ENCODE results near the gene PYDC1. TPM values are rescaled to one million over a fixed set of nuclear protein-coding genes. Genes with fewer than 3 reads are reported as not detected.
"Not testable (repeated sequence)": the region's sequence is repeated elsewhere in the genome, so short reads cannot be mapped to it uniquely, and the experiment has no call there.

PYDC1 gene
- total and polyA plus RNA-seq, 7 experiments from 2014 or later, result not detected

DNA sequence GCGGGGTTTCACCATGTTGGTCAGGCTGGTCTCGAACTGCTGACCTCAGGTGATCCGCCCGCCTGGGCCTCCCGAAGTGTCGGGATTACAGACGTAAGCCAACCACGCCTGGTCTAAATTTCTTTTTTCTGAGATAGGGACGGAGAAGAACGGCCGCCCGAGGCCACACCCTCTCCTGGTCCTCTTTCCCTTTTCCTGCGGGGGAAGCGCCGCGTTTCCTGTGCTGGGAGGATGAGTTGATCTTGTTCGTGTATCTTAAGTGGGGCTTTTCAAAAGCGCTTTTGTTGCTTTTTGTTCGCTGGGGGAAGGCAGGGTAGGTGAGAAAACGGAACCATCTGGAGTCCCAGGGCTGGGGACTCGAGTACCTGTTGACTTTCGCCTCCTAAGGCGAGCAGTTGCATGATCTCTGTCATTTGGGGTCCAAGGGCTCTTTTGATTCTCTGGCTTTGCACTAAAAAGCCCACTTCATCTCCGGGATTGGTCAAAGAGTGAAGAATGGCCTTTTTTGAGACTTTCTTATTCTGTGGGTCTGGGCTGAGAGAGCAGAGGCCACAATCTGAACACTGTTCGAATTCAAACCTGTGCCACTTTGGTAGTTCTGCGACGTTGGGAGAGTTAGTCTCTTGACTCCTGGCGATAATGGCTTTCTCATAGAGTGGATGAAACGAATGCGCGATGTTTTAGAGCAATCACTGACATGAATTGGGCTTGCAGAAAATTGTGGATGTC is 35.7 kb downstream of the PYDC1 start:
- H3K4me3 ChIP-seq (ENCODE audit: low read length), result peak overlapping the region; percentile 76
- ATAC-seq, result no peak
- ChIA-PET POLR2A (interaction anchor here (0.6 to 6.3 kb wide), 23 partner anchors 8 to 688 kb away, joined by 3 to 183 read pairs (median 6); partner anchors contain the start of genes BCKDK, FBXL19, KAT8 and PRR14), CTCF (interaction anchor here (0.8 to 4.3 kb wide), 2 partner anchors 38 to 107 kb away, joined by 3 to 27 read pairs; partner anchors contain the start of genes ZNF646 and ZNF668)
- Mint-ChIP-seq H3K4me3 (peak overlapping the region; percentile 92 to 99 (median 96)), H3K9me3 (peaks cover 0 to 17% (median 0%) of the 10 kb centered on the region in 11 donors), H3K27me3 (peaks cover 0 to 3% (median 0%) of the 10 kb centered on the region in 5 donors), H3K4me1 (peaks cover 61 to 84% (median 70%) of the 10 kb centered on the region in 7 donors), H3K27ac (peak overlapping the region; percentile 96 to 100 (median 99)), H3K36me3 (peaks cover 21 to 54% (median 47%) of the 10 kb centered on the region in 5 donors)
- peaks cover 65 to 67% of the 10 kb centered on the region in 2 donors for H3K4me1 ChIP-seq (ENCODE audit: control insufficient read depth in 2 of 2, insufficient read depth in 2 of 2, low read length in 2 of 2)
- no peaks in the 10 kb centered on the region for H3K9me3 ChIP-seq (ENCODE audit: control insufficient read depth in 2 of 3, low read length in 3 of 3)
- intact Hi-C loops (cut with micrococcal nuclease), result loop anchor here (2.0 to 10.0 kb wide), 5 partner anchors 86 to 688 kb away; partner anchors contain the start of genes FBRS (in 1 of the 2), SRCAP (in 1 of the 2) and VKORC1 (in 1 of the 2)
- peak in 1 of 9 donors; percentile 54 for DNase-seq
- no peaks in the 10 kb centered on the region for H3K27me3 ChIP-seq (ENCODE audit: control insufficient read depth in 2 of 2, insufficient read depth in 2 of 2, low read length in 2 of 2)
- H3K36me3 ChIP-seq (ENCODE audit: control insufficient read depth in 2 of 3, insufficient read depth in 3 of 3, low read length in 3 of 3), result peaks cover 23 to 54% (median 29%) of the 10 kb centered on the region in 3 experiments
- H3K27ac ChIP-seq (ENCODE audit: low read depth, low read length), result peak overlapping the region; percentile 90

DNA sequence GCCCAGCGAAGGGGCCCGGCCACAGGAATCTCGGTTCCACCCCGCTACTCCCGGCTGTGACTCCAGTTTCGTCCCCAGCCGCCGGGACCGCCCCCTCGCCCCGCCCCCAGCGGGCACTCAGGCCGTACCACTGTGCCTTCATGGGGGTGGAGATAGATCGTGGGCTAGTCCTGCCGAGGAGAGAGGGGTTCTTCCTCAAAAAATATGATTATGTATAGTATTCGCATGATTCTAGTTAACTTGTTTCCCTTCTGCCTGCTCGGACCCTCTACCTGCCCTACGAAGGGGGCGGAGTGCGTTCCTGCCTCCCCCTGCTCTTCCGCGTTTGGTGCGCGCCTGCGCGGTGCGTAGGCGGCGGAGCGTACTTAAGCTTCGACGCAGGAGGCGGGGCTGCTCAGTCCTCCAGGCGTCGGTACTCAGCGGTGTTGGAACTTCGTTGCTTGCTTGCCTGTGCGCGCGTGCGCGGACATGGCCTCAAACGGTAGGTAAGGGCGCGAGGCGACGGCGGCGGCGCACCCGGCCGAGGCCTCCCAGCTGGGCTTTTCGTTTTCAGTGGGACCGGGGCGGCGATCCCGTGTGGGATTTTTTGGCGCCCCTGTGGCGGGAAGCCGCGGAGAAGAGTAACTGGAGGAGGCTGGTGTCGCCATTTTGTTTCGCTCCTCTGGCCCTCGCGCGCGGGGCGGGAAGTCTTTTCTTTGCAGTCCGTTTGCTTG is 37.0 kb downstream of the PYDC1 start, which contains the start of gene FUS:
Gene FUS (plus strand): TSS at position 393 of the 713 bp plus-strand sequence. CDS start 76 bp downstream, at position 469.
- peaks cover 56% of the 10 kb centered on the region in 2 donors for H3K4me1 ChIP-seq (ENCODE audit: control insufficient read depth in 2 of 2, insufficient read depth in 2 of 2, low read length in 2 of 2)
- intact Hi-C loops (cut with micrococcal nuclease), result loop anchor here (1.0 to 10.0 kb wide), 15 partner anchors 21 to 689 kb away; partner anchors contain the start of genes ARMC5 (in 2 of the 2), KAT8 (in 2 of the 2), STX4 (in 2 of the 2) and ZNF646 (in 2 of the 2)
- DNase-seq, result peak; percentile 88 to 97 (median 95)
- Mint-ChIP-seq H3K27ac (peak within 1 kb of the TSS; percentile 96 to 100 (median 99)), H3K9me3 (peaks cover 0 to 17% (median 0%) of the 10 kb centered on the region in 11 donors), H3K36me3 (peaks cover 14 to 42% (median 33%) of the 10 kb centered on the region in 5 donors), H3K4me3 (peak within 1 kb of the TSS; percentile 92 to 99 (median 96)), H3K4me1 (peaks cover 49 to 72% (median 56%) of the 10 kb centered on the region in 7 donors), H3K27me3 (peaks cover 0 to 3% (median 0%) of the 10 kb centered on the region in 5 donors)
- POLR2A ChIA-PET, result interaction anchor here (0.5 to 6.3 kb wide), 46 partner anchors 9 to 1112 kb away, joined by 3 to 183 read pairs (median 6); partner anchors contain the start of genes ARMC5, BCKDK, FBRS and KAT8
- peak within 1 kb of the TSS; percentile 76 for H3K4me3 ChIP-seq (ENCODE audit: low read length)
- H3K9me3 ChIP-seq (ENCODE audit: control insufficient read depth in 2 of 3, low read length in 3 of 3), result no peaks in the 10 kb centered on the region
- H3K27ac ChIP-seq (ENCODE audit: low read depth, low read length), result peak within 1 kb of the TSS; percentile 90
- CTCF ChIA-PET, result interaction anchor here (0.8 to 4.3 kb wide), 3 partner anchors 18 to 106 kb away, joined by 3 to 27 read pairs (median 3); partner anchors contain the start of genes ZNF646 and ZNF668
- peaks cover 10 to 40% (median 15%) of the 10 kb centered on the region in 3 experiments for H3K36me3 ChIP-seq (ENCODE audit: control insufficient read depth in 2 of 3, insufficient read depth in 3 of 3, low read length in 3 of 3)
- H3K27me3 ChIP-seq (ENCODE audit: control insufficient read depth in 2 of 2, insufficient read depth in 2 of 2, low read length in 2 of 2), result no peaks in the 10 kb centered on the region
- peak; percentile 87 for ATAC-seq

GRCh38 chr16:31179219-31179746 is 37.7 kb downstream of the PYDC1 start:
- peak overlapping the region; percentile 90 for H3K27ac ChIP-seq (ENCODE audit: low read depth, low read length)
- H3K27me3 ChIP-seq (ENCODE audit: control insufficient read depth in 2 of 2, insufficient read depth in 2 of 2, low read length in 2 of 2), result no peaks in the 10 kb centered on the region
- ATAC-seq (no peak), DNase-seq (no peak)
- ChIA-PET POLR2A (interaction anchor here (0.5 to 6.3 kb wide), 43 partner anchors 8 to 1111 kb away, joined by 3 to 183 read pairs (median 6); partner anchors contain the start of genes ARMC5, BCKDK, FBRS and KAT8), CTCF (interaction anchor here (1.3 to 4.3 kb wide), 2 partner anchors 19 to 36 kb away, joined by 3 to 27 read pairs; no protein-coding TSS in a partner anchor)
- peaks cover 43 to 67% (median 52%) of the 10 kb centered on the region in 7 donors for H3K4me1 Mint-ChIP-seq
- peaks cover 0 to 3% (median 0%) of the 10 kb centered on the region in 5 donors for H3K27me3 Mint-ChIP-seq
- intact Hi-C loops (cut with micrococcal nuclease), result loop anchor here (1.0 to 5.0 kb wide), 4 partner anchors 20 to 688 kb away; partner anchors contain the start of gene STX4 (in 1 of the 2)
- no peaks in the 10 kb centered on the region for H3K9me3 ChIP-seq (ENCODE audit: control insufficient read depth in 2 of 3, low read length in 3 of 3)
- H3K4me3 ChIP-seq (ENCODE audit: low read length), result peak overlapping the region; percentile 76
- peaks cover 14 to 38% (median 29%) of the 10 kb centered on the region in 5 donors for H3K36me3 Mint-ChIP-seq
- H3K36me3 ChIP-seq (ENCODE audit: control insufficient read depth in 2 of 3, insufficient read depth in 3 of 3, low read length in 3 of 3), result peaks cover 10 to 35% (median 15%) of the 10 kb centered on the region in 3 experiments
- peak overlapping the region; percentile 92 to 99 (median 96) for H3K4me3 Mint-ChIP-seq
- peaks cover 53 to 56% of the 10 kb centered on the region in 2 donors for H3K4me1 ChIP-seq (ENCODE audit: control insufficient read depth in 2 of 2, insufficient read depth in 2 of 2, low read length in 2 of 2)
- H3K9me3 Mint-ChIP-seq, result peaks cover 0 to 14% (median 0%) of the 10 kb centered on the region in 11 donors
- peak overlapping the region; percentile 88 to 100 (median 99) for H3K27ac Mint-ChIP-seq

- peak overlapping the region; percentile 76 to 99 (median 90) for H3K4me3 Mint-ChIP-seq
- H3K27me3 Mint-ChIP-seq, result peaks cover 0 to 3% (median 0%) of the 10 kb centered on the region in 5 donors
- Histone ChIP-seq H3K27ac (ENCODE audit: low read depth, low read length) (peak overlapping the region; percentile 90), H3K9me3 (ENCODE audit: control insufficient read depth in 2 of 3, low read length in 3 of 3) (no peaks in the 10 kb centered on the region), H3K4me3 (ENCODE audit: low read length) (peak overlapping the region; percentile 38), H3K27me3 (ENCODE audit: control insufficient read depth in 2 of 2, insufficient read depth in 2 of 2, low read length in 2 of 2) (no peaks in the 10 kb centered on the region), H3K36me3 (ENCODE audit: control insufficient read depth in 2 of 3, insufficient read depth in 3 of 3, low read length in 3 of 3) (peaks cover 0 to 13% (median 0%) of the 10 kb centered on the region in 3 experiments), H3K4me1 (ENCODE audit: control insufficient read depth in 2 of 2, insufficient read depth in 2 of 2, low read length in 2 of 2) (peaks cover 32 to 35% of the 10 kb centered on the region in 2 donors)
- peaks cover 0 to 12% (median 0%) of the 10 kb centered on the region in 11 donors for H3K9me3 Mint-ChIP-seq
- peaks cover 23 to 45% (median 31%) of the 10 kb centered on the region in 7 donors for H3K4me1 Mint-ChIP-seq
- intact Hi-C loops (cut with micrococcal nuclease), result loop anchor here in 1 of 2 donors (1.0 to 5.0 kb wide), 2 partner anchors 18 to 690 kb away; no protein-coding TSS in a partner anchor
- H3K27ac Mint-ChIP-seq, result peak overlapping the region; percentile 75 to 100 (median 91)
- ChIA-PET POLR2A (interaction anchor here (0.6 to 6.3 kb wide), 20 partner anchors 9 to 747 kb away, joined by 3 to 183 read pairs (median 4); partner anchors contain the start of genes ARMC5, DCTPP1, KAT8 and PYCARD), CTCF (interaction anchor here (0.7 to 4.3 kb wide), 7 partner anchors 9 to 684 kb away, joined by 3 to 27 read pairs (median 4); no protein-coding TSS in a partner anchor)
- DNase-seq, result peak in 8 of 9 donors; percentile 50 to 74 (median 68)
- H3K36me3 Mint-ChIP-seq, result peaks cover 6 to 19% (median 9%) of the 10 kb centered on the region in 5 donors
- peak; percentile 12 for ATAC-seq
Observed at GRCh38 chr16:31177136-31177535, 39.8 kb downstream of the PYDC1 start.

DNA sequence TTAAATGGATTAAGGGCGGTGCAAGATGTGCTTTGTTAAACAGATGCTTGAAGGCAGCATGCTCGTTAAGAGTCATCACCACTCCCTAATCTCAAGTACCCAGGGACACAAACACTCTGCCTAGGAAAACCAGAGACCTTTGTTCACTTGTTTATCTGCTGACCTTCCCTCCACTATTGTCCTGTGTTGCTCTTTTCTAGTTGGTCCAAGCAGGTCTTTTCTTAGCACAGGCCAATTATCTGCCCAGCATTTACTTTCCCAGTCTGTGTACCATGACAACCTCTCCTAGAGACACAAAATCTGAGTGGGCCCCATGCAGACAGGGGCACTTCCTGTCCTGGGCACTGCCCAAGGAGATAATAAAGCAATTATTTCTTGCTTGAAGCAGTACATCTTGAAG is 46.9 kb downstream of the PYDC1 start:
- H3K4me1 Mint-ChIP-seq; ATAC-seq; DNase-seq; intact Hi-C loops (cut with micrococcal nuclease); H3K27ac ChIP-seq (ENCODE audit: low read depth, low read length); CTCF ChIA-PET; H3K9me3 Mint-ChIP-seq; H3K4me3 Mint-ChIP-seq; H3K4me1 ChIP-seq (ENCODE audit: control insufficient read depth in 2 of 2, insufficient read depth in 2 of 2, low read length in 2 of 2); H3K4me3 ChIP-seq (ENCODE audit: low read length); H3K27me3 ChIP-seq (ENCODE audit: control insufficient read depth in 2 of 2, insufficient read depth in 2 of 2, low read length in 2 of 2); H3K36me3 ChIP-seq (ENCODE audit: control insufficient read depth in 2 of 3, insufficient read depth in 3 of 3, low read length in 3 of 3); H3K27me3 Mint-ChIP-seq; H3K36me3 Mint-ChIP-seq; POLR2A ChIA-PET; H3K9me3 ChIP-seq (ENCODE audit: control insufficient read depth in 2 of 3, low read length in 3 of 3); H3K27ac Mint-ChIP-seq: not testable (repeated sequence)

Data from naive thymus-derived CD4-positive, alpha-beta T cell (primary cell).